DND-41 (cell line): ENCODE measurements around the gene CEP95.

ENCODE experiments used
- EZH2 ChIP-seq: IDR thresholded peaks from 3 replicates; pipeline ENCODE4 v1.6.1; 2012; ENCODE audit warnings: borderline replicate concordance, low read depth, mild to moderate bottlenecking, moderate library complexity, low read length, inconsistent platforms; ENCODE audit not compliant: severe bottlenecking
- TF ChIP-seq, protein P1 (sequence below): IDR thresholded peaks from 2 replicates; pipeline ENCODE4 v1.5.1; 2012; ENCODE audit warnings: borderline replicate concordance, low read length, moderate library complexity, mild to moderate bottlenecking; ENCODE audit not compliant: poor library complexity, severe bottlenecking; ENCODE audit errors: extremely low read depth

DNA sequence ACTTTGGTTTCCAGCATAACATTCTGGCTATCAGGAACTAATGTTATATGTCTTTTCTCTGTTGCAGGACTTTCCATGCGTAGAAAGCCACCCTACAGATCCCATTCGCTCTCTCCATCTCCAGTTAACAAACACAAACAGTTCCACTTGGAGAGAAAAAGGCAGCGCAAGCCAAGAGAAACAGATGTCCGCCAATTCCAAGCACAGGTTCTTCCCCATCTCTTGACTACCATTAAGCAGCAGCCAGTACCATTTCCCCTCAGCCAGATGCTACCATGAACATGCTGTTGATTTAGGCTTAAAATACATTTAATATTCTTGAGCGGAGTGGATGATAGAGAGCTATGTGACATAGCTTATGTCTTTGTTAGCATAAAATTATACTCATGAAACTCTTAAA is 22.4 kb downstream of the CEP95 start:
- TF ChIP-seq, protein P1, sequence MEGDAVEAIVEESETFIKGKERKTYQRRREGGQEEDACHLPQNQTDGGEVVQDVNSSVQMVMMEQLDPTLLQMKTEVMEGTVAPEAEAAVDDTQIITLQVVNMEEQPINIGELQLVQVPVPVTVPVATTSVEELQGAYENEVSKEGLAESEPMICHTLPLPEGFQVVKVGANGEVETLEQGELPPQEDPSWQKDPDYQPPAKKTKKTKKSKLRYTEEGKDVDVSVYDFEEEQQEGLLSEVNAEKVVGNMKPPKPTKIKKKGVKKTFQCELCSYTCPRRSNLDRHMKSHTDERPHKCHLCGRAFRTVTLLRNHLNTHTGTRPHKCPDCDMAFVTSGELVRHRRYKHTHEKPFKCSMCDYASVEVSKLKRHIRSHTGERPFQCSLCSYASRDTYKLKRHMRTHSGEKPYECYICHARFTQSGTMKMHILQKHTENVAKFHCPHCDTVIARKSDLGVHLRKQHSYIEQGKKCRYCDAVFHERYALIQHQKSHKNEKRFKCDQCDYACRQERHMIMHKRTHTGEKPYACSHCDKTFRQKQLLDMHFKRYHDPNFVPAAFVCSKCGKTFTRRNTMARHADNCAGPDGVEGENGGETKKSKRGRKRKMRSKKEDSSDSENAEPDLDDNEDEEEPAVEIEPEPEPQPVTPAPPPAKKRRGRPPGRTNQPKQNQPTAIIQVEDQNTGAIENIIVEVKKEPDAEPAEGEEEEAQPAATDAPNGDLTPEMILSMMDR, result no peak
- no peak for TF ChIP-seq EZH2
